IgD-negative memory B cell (primary cell): Measurements from ENCODE around the gene NCAM2. TPM values are rescaled to one million over a fixed set of nuclear protein-coding genes. Genes with fewer than 3 reads are reported as not detected.
A peak's percentile ranks its signal among the peaks of the same experiment; 100 is the strongest.

ENCODE experiments used
- H3K27ac Mint-ChIP-seq, 3 donors: one replicate each; pipeline ENCODE4 v1.8.0; 2020 to 2022; ENCODE audit warnings: mild to moderate bottlenecking in 3 of 3, mixed read lengths in 3 of 3, moderate library complexity in 1 of 3
- H3K27me3 Mint-ChIP-seq: one replicate; pipeline ENCODE4 v1.8.0; 2021; ENCODE audit warnings: mixed read lengths
- H3K36me3 Mint-ChIP-seq: one replicate; pipeline ENCODE4 v1.8.0; 2020; ENCODE audit warnings: mild to moderate bottlenecking, mixed read lengths
- H3K4me1 Mint-ChIP-seq, 3 donors: one replicate each; pipeline ENCODE4 v1.8.0; 2020 to 2022; ENCODE audit warnings: mixed read lengths in 3 of 3, mild to moderate bottlenecking in 1 of 3
- H3K4me3 Mint-ChIP-seq, 4 donors: one replicate each; pipeline ENCODE4 v1.8.0; 2020 to 2022; ENCODE audit warnings: mild to moderate bottlenecking in 4 of 4, mixed read lengths in 4 of 4, moderate library complexity in 3 of 4
- H3K9me3 Mint-ChIP-seq, 3 donors: one replicate each; pipeline ENCODE4 v1.8.0; 2020 to 2021; ENCODE audit warnings: mixed read lengths in 3 of 3, mild to moderate bottlenecking in 1 of 3
- polyA plus RNA-seq: library from polyadenylated mRNA; unstranded; fragments of 300-500 nt; fragmentation: Illumina TruSeq; gene quantifications from one replicate; pipeline ENCODE4 v1.2.3, GENCODE V29; 2021

NCAM2 gene
- polyA plus RNA-seq, 1 donor from 2014 or later: not detected

DNA sequence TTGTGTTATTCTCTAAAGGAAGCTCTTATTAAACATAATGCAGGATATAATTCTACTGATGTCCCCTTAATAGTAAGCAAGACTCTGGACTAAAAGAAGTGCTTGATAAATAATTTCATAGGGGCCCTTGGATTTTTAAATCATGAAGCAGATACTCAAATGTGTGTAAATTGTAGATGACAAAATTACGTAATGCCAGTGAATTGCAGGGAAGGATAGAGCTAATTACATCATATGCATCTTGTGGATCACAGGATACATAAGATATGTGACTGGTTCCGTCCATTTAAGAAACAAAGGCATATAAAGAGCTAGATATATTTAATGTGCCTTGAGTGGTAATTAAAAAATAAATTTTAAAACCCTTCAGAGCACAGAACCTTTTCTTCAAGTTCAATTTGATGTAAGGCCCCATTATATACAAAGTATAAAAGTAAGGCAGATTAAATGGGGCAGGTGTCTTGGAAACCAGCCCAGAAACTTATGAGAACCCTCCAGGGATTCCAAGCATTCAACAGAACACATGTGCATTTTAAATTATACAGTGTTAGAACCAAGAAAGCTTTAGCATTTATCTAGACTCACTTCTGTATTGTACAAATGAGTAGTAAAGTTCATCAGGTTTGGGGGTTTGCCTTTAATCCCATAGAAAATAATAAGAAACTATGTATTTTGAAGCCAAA lies 190.4 kb downstream of the NCAM2 start:
- no peaks in the 10 kb centered on the region for H3K36me3 Mint-ChIP-seq
- no peaks in the 10 kb centered on the region for H3K9me3 Mint-ChIP-seq
- H3K4me1 Mint-ChIP-seq: no peaks in the 10 kb centered on the region
- no peak overlapping the region for H3K27ac Mint-ChIP-seq
- no peak overlapping the region for H3K4me3 Mint-ChIP-seq
- peaks cover 1% of the 10 kb centered on the region for H3K27me3 Mint-ChIP-seq

DNA sequence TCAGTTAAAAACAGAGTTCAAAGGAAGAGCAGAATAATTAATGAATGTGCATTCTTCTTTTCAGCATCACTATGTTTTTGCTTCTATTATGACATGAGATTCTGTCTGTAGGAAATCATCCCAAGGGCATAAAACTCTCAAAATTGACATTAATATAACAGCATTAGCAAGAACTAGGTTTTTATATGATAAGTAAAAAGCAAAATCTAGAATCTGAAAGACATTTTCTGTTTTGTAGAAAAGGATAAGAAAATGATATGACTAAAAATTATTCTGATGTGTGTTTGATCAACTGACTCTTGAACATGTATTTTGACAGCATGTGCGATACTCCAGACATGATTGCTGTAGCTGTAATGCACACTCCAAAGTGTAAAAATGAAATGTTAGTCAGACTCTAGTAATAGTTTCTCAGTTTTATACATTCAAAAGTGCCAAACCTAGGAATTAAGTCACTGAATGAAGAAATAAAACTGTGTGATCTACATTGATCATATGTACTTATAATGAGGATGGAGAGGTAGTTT lies 197.3 kb downstream of the NCAM2 start:
- Mint-ChIP-seq H3K27ac (no peak overlapping the region), H3K36me3 (no peaks in the 10 kb centered on the region), H3K27me3 (no peaks in the 10 kb centered on the region), H3K9me3 (no peaks in the 10 kb centered on the region), H3K4me1 (peaks cover 0 to 5% (median 3%) of the 10 kb centered on the region in 3 donors), H3K4me3 (no peak overlapping the region)

DNA sequence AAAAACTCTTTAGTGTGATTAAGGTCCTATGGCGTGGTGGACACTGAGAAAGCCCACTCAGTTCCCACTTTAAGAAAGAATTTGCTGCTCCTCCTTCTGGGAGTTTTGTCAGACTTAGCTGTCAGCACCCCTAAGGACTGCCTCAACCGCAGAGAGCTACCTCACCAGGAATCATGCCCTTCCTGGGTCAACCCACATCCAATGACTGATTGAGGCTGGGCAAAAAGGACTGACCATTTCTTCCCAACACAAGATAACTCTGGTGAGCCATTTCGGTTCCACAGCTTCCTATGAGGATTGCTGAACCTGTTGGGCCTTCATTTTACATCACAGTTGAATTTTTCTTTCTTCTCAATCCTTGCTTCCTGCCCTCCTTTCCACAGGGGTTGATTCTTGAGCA lies 197.9 kb downstream of the NCAM2 start:
- no peaks in the 10 kb centered on the region for H3K9me3 Mint-ChIP-seq
- H3K27ac Mint-ChIP-seq: no peak overlapping the region
- no peak overlapping the region for H3K4me3 Mint-ChIP-seq
- H3K36me3 Mint-ChIP-seq: no peaks in the 10 kb centered on the region
- peaks cover 0 to 6% (median 3%) of the 10 kb centered on the region in 3 donors for H3K4me1 Mint-ChIP-seq
- no peaks in the 10 kb centered on the region for H3K27me3 Mint-ChIP-seq

DNA sequence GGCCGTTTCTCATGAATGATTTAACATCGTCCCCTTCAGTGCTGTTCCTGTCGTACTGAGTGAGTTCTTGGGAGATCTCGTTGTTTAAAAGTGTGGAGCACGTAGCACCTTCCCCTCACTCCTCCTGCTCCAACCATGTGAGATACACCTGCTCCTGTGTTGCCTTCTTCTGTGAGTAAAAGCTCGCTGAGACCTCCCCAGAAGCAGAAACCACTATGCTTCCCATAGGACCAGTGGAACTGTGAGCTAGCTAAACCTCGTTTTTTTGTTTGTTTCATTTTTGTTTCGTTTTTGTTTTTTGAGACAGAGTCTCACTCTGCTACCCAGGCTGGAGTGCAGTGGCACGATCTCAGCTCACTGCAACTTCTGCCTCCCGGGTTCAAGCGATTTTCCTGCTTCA lies 198.6 kb downstream of the NCAM2 start:
- H3K4me1 Mint-ChIP-seq: peaks cover 0 to 11% (median 3%) of the 10 kb centered on the region in 3 donors
- H3K36me3 Mint-ChIP-seq: no peaks in the 10 kb centered on the region
- H3K9me3 Mint-ChIP-seq: no peaks in the 10 kb centered on the region
- H3K27ac Mint-ChIP-seq: no peak overlapping the region
- H3K27me3 Mint-ChIP-seq: no peaks in the 10 kb centered on the region
- H3K4me3 Mint-ChIP-seq: no peak overlapping the region

DNA sequence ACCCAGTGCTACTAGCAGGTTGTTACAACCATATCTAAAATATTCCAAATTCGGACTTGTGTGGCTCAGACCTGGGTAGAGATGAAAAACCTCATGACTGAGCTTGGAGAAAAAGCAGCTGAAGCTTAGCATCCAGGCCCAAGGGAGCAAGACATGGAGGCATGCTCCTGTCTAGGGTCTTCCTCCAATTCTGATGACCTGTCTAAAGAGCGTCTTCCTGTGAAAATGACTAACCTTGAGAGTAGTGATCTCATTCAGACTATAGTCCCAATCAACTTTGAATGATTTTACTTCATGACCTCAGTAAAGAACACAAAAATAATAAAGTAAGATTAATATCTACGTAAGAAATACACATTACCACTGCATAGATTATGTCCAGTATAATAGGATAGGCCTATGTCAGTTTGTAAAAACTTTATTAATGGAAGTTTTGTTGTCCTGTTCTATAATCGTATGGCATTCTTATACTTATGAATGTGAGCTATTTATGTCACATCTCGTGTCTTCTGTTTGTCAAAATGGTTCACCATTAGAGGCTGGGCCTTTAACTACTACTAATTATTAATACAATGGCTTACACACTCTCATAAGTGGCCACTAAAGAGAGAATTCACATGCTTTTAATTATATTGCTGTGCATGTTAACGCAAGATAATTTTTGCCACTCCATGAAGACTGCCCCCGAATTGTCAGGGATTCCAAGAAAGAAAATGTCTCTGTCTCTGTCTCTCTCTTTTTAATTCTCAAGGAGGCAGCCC lies 201.3 kb downstream of the NCAM2 start:
- H3K4me3 Mint-ChIP-seq: no peak overlapping the region
- no peak overlapping the region for H3K27ac Mint-ChIP-seq
- no peaks in the 10 kb centered on the region for H3K9me3 Mint-ChIP-seq

DNA sequence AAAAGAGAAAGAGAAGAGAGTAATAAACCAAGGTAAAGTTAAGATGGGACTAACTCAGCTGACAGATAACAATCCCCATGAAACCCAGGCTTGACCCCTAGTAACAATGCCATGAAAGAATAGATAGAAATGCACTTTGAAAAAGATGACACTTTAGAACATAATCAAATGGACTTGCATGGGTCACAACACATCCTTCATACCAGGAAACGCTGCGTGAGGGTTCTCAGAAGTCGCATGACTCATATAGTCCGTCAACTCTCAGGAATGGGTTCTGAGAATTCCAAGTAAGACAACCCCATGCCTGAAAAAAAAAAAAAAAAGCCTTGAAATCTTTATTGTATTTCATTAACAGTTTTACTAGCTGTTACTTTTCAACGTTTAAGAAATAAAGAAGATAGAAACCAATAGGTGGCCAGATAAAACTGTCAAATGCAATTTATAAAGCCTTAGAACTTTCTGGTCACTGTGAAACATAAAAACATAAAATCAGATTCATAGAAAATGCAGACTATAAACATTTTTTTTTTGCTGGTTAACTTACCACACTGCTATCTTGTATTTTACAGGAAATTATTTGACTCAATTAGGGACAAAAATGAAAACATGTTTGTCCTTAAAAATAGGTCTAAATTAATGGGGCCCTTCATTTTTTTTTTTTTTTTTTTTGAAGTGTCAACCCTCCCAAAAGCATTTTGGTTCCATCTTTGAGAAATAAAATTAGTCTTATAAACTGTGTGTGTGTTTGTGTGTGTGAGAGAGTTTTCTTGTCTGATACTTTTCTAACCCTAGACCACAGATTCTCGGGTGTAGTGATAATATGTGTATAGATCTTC lies 202.1 kb downstream of the NCAM2 start:
- Mint-ChIP-seq H3K36me3 (no peaks in the 10 kb centered on the region), H3K27me3 (no peaks in the 10 kb centered on the region), H3K9me3 (no peaks in the 10 kb centered on the region), H3K4me3 (peak overlapping the region in 1 of 4 donors; percentile 65), H3K27ac (no peak overlapping the region), H3K4me1 (peaks cover 0 to 12% (median 3%) of the 10 kb centered on the region in 3 donors)

More for the DNA sequence above, 201.3 kb downstream of the NCAM2 start:
- no peaks in the 10 kb centered on the region for H3K27me3 Mint-ChIP-seq
- H3K36me3 Mint-ChIP-seq: no peaks in the 10 kb centered on the region
- peaks cover 0 to 12% (median 3%) of the 10 kb centered on the region in 3 donors for H3K4me1 Mint-ChIP-seq

DNA sequence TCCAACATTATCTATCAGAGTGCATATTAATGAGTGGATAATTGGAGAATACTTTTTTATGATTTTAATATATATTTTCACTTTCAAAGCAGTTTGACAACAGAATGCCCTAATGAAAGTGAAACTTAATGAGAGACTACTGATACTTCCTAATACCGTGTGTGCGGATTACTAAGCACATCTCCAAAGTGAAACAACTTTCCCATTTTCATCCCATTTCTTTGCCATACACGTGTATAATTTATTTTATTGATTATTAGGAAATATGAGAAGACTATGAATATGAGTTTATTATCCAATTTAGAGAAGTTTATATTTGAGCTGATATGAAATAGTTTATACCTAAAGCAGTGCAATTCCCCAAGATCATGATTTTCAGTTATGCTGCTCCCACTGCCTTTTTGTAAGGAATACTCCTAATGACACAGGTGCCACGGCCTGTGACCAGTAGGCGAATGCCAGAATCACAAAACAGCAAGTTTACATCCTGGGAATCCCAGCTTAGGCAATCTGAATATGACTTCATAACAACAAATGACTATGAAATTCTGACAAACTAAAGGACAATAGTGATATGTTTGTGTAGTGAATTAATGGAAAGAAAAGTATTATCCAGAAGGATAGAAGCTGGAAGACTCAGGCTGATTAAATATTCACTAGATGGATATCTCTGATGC lies 202.9 kb downstream of the NCAM2 start:
- H3K27ac Mint-ChIP-seq: no peak overlapping the region
- H3K4me1 Mint-ChIP-seq: peaks cover 0 to 12% (median 3%) of the 10 kb centered on the region in 3 donors
- no peaks in the 10 kb centered on the region for H3K9me3 Mint-ChIP-seq

DNA sequence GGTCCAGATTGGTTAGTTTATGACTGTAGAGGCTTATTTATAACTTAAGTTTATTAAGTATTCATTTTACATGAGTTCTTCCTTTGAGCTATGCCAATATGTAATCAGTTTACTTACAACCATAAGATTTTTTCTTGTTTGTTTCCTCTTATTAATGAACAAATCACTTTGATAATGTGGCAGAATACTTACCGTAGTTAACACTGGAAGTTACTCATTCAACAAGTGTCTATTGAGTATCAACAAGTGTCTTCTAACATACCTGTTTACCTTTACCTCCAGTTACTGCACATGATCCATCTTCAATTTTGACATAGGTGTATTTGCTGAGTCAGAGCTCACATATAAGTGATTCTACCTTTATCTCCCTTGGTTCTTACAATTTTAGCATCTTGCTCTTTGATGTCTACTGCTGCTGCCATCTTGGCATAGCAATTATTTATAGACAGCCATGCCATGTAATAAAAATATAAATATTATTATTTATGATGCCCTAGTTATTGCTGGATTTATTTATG lies 205.7 kb downstream of the NCAM2 start:
- no peak overlapping the region for H3K4me3 Mint-ChIP-seq
- H3K27ac Mint-ChIP-seq: no peak overlapping the region
- H3K9me3 Mint-ChIP-seq: no peaks in the 10 kb centered on the region
- H3K36me3 Mint-ChIP-seq: no peaks in the 10 kb centered on the region
- peaks cover 0 to 7% (median 3%) of the 10 kb centered on the region in 3 donors for H3K4me1 Mint-ChIP-seq
- no peaks in the 10 kb centered on the region for H3K27me3 Mint-ChIP-seq

More for the DNA sequence above, 202.9 kb downstream of the NCAM2 start:
- peak overlapping the region in 2 of 4 donors; percentile 5 to 65 for H3K4me3 Mint-ChIP-seq
- H3K27me3 Mint-ChIP-seq: no peaks in the 10 kb centered on the region
- H3K36me3 Mint-ChIP-seq: no peaks in the 10 kb centered on the region

DNA sequence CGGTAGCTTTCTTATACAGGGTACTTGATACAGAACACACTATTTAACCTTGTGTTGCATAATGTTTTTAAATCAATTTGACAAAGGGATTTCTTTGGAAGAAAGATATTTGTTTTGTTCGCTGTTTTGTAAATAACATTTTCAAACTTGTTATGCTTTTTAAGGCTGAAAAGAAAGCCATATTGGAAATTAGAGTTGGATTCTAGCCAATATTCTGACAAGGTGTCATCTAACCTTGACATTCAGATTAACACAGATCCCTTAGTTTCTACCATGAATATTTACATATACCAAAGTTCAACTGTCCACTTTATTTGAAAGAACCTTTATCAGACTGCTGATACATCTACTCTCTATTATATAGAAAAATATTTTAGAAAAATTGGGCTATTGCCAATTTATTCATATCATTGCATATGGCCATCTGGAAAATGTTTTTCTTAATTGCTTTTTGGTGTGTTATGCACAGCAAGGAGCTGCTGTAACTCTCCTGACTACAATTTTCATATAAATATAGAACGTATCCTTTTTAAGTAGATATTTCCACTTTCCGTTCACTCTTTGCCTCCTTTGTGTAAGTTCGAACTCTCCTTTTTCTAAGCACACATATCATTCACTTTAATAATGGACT lies 206.3 kb downstream of the NCAM2 start:
- H3K9me3 Mint-ChIP-seq: no peaks in the 10 kb centered on the region
- peaks cover 0 to 7% (median 0%) of the 10 kb centered on the region in 3 donors for H3K4me1 Mint-ChIP-seq
- H3K27me3 Mint-ChIP-seq: no peaks in the 10 kb centered on the region
- H3K4me3 Mint-ChIP-seq: no peak overlapping the region
- H3K36me3 Mint-ChIP-seq: no peaks in the 10 kb centered on the region
- no peak overlapping the region for H3K27ac Mint-ChIP-seq

DNA sequence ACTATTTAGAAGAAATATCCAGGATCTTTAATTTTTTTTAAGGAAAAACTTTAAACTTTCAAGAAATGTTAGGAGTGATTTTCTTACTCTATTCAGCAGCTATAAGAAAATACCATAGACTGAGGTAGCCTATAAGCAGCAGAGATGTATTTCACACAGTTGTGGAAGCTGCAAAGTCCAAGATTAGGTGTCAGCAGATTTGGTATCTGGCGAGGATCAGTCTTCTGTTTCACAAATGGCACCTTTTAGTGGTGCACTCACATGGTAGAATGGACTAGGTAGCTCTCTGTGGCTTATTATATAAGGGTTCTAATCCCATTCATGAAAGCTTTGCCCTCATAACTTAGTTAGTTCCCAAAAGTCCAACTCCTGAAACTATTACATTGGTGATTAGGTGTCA lies 207.4 kb downstream of the NCAM2 start:
- H3K4me3 Mint-ChIP-seq: no peak overlapping the region
- H3K4me1 Mint-ChIP-seq: peaks cover 0 to 7% (median 0%) of the 10 kb centered on the region in 3 donors
- no peaks in the 10 kb centered on the region for H3K27me3 Mint-ChIP-seq
- H3K27ac Mint-ChIP-seq: no peak overlapping the region
- no peaks in the 10 kb centered on the region for H3K36me3 Mint-ChIP-seq
- no peaks in the 10 kb centered on the region for H3K9me3 Mint-ChIP-seq

DNA sequence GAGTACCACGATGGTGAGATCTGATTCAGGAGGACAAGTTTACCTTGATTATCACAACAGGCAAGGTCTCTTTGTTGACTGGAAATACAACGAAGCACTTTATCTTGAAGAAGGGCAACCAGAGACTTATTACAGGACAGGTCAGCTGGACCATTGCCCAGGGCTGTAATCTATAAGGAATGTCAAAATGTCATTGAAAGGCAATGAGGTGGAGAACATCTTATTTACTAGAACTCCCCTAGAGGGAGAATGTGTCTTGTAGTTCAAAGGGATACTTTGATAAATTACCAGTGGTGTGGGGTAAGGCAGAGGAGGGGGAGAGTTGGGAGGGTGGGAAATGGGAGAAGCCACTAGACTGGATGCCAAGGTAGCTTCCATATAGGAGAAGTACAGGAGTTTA lies 212.3 kb downstream of the NCAM2 start:
- no peaks in the 10 kb centered on the region for H3K36me3 Mint-ChIP-seq
- no peak overlapping the region for H3K4me3 Mint-ChIP-seq
- H3K27me3 Mint-ChIP-seq: no peaks in the 10 kb centered on the region
- H3K4me1 Mint-ChIP-seq: no peaks in the 10 kb centered on the region
- H3K27ac Mint-ChIP-seq: no peak overlapping the region
- peaks cover 0 to 2% (median 0%) of the 10 kb centered on the region in 3 donors for H3K9me3 Mint-ChIP-seq

DNA sequence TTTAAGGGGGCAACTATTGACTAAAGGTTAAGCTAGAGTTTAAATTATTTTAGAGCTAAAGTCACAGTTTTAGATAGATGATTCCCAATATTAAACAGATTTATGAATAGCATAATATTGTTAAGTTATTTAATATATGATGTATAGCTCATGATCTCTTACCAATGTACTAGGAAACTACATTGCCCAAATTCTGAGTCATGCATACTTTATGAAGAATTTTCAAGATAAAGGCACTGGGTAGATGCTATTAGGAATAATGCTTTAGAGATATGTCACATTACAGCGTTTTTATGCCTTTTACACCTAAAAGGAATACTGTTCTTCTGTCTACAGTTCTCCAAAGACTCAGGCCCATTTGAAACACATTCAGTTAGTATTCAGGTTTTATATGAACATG lies 215.1 kb downstream of the NCAM2 start:
- H3K4me1 Mint-ChIP-seq: no peaks in the 10 kb centered on the region
- peaks cover 0 to 2% (median 0%) of the 10 kb centered on the region in 3 donors for H3K9me3 Mint-ChIP-seq
- H3K27ac Mint-ChIP-seq: no peak overlapping the region
- no peaks in the 10 kb centered on the region for H3K27me3 Mint-ChIP-seq
- H3K4me3 Mint-ChIP-seq: no peak overlapping the region
- no peaks in the 10 kb centered on the region for H3K36me3 Mint-ChIP-seq

DNA sequence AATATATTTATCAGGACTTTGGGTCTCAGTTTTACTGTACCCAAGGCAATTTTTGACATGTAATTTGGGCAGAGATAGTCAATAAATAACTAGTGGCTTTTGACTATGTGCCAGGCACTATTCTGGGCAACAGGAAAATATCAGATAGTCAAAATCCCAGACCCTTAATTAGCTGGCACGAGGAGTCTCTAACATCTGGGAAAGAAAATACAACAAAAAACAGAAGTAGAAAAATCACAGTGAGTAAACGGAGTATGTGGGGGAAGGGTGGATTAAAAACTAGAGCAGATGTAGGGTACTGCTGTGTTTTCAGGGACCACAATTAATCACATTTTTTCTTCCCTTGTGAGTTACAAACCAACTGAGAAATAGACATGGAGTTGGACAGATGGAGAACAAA lies 217.8 kb downstream of the NCAM2 start:
- Mint-ChIP-seq H3K4me1 (no peaks in the 10 kb centered on the region), H3K27me3 (no peaks in the 10 kb centered on the region), H3K4me3 (no peak overlapping the region), H3K27ac (no peak overlapping the region), H3K9me3 (peaks cover 0 to 3% (median 1%) of the 10 kb centered on the region in 3 donors), H3K36me3 (no peaks in the 10 kb centered on the region)

DNA sequence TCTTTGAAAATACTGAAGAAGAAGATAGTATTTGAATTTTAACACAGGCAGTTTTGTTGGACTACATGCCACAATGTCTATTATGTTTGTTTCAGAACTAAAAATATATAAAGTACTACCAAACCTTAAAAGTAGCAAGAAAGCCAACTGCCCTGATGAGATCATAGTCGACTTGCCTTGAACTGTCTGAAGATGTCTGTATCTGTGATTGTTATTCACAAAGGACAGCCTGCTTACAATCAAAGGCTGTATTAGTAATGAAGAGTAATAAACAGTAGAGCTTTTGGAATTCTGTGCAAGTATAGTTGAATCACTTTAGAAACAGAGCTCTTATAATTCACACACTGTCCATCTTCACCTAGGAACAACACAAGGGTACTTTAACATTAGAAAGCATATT lies 228.3 kb downstream of the NCAM2 start:
- Mint-ChIP-seq H3K4me1 (no peaks in the 10 kb centered on the region), H3K36me3 (no peaks in the 10 kb centered on the region), H3K27me3 (no peaks in the 10 kb centered on the region), H3K27ac (no peak overlapping the region), H3K4me3 (no peak overlapping the region), H3K9me3 (peaks cover 0 to 6% (median 5%) of the 10 kb centered on the region in 3 donors)
